K562 (cell line): ENCODE measurements around the gene ZNF213. TPM values are rescaled to one million over a fixed set of nuclear protein-coding genes. Genes with fewer than 3 reads are reported as not detected.

Experiments
- ADNP ChIP-seq: fragments of 200-800 bp; sonication (Bioruptor generic); IDR thresholded peaks from 2 replicates; pipeline ENCODE4 v1.6.1; 2016; ENCODE audit warnings: missing genetic modification characterization, missing compliant biosample characterization
- ARID2 ChIP-seq: fragments of 450-650 bp; IDR thresholded peaks from 2 replicates; pipeline ENCODE4 v1.6.1; 2017; ENCODE audit warnings: antibody characterized with exemption, mild to moderate bottlenecking
- BCL6 ChIP-seq: fragments of 250-450 bp; sonication (Bioruptor Pico); IDR thresholded peaks from 2 replicates; pipeline ENCODE4 v1.4.0; 2020
- BRD4 ChIP-seq: fragments of 200-600 bp; sonication (generic); IDR thresholded peaks from 2 replicates; pipeline ENCODE4 v1.6.1; 2017; ENCODE audit warnings: inconsistent platforms
- BRF1 ChIP-seq: IDR thresholded peaks from 3 replicates; pipeline ENCODE4 v1.6.1; 2011; ENCODE audit warnings: borderline replicate concordance, mild to moderate bottlenecking; ENCODE audit not compliant: insufficient read length; ENCODE audit errors: extremely low read depth
- CBX2 ChIP-seq: fragments of 200-600 bp; sonication (generic); IDR thresholded peaks from one replicate; pipeline ENCODE4 v1.6.1; 2012; ENCODE audit warnings: mild to moderate bottlenecking, low read length, inconsistent platforms; ENCODE audit not compliant: insufficient read depth, poor library complexity, severe bottlenecking
- GATAD2A ChIP-seq: fragments of 450-650 bp; IDR thresholded peaks from 2 replicates; pipeline ENCODE4 v1.6.1; 2017
- ID3 ChIP-seq, 2 experiments: fragments of 250-450 bp in 1 of 2; fragments of 450-650 bp in 1 of 2; sonication (Bioruptor Pico) in 1 of 2; IDR thresholded peaks; 2 replicates each; pipeline versions ENCODE4 v1.6.1 to v1.8.0; 2016 to 2021; ENCODE audit warnings: mild to moderate bottlenecking in 2 of 2, moderate library complexity in 2 of 2, missing compliant biosample characterization in 1 of 2, missing genetic modification characterization in 1 of 2
- IFI16 ChIP-seq: fragments of 250-450 bp; sonication (Bioruptor Pico); IDR thresholded peaks from 2 replicates; pipeline ENCODE4 v2.1.2; 2022; ENCODE audit warnings: mild to moderate bottlenecking, inconsistent platforms
- JUNB ChIP-seq: fragments of 450-650 bp; formaldehyde crosslinking; conservative IDR thresholded peaks from 2 replicates; pipeline ENCODE4 v1.4.0; 2020; ENCODE audit warnings: mild to moderate bottlenecking
- KAT2B ChIP-seq: IDR thresholded peaks from one replicate; pipeline ENCODE4 v1.6.1; 2012; ENCODE audit warnings: low read depth, mild to moderate bottlenecking, control low read depth, inconsistent platforms, low read length, moderate library complexity
- KLF6 ChIP-seq: fragments of 250-450 bp; sonication (Bioruptor Pico); IDR thresholded peaks from 2 replicates; pipeline ENCODE4 v1.4.0; 2020; ENCODE audit warnings: mild to moderate bottlenecking, moderate library complexity, borderline replicate concordance
- NFE2 ChIP-seq: IDR thresholded peaks from 2 replicates; pipeline ENCODE4 v1.6.1; 2014; ENCODE audit warnings: antibody characterized with exemption, low read depth
- PCBP1 ChIP-seq: fragments of 200-400 bp; formaldehyde crosslinking; IDR thresholded peaks from 2 replicates; pipeline ENCODE4 v1.6.1; 2018; ENCODE audit warnings: mild to moderate bottlenecking, low read depth, low read length; ENCODE audit not compliant: poor library complexity, severe bottlenecking
- PHB2 ChIP-seq: fragments of 450-650 bp; IDR thresholded peaks from 2 replicates; pipeline ENCODE4 v1.6.1; 2017; ENCODE audit warnings: low read depth
- POLR2B ChIP-seq: fragments of 450-650 bp; IDR thresholded peaks from 2 replicates; pipeline ENCODE4 v1.6.1; 2018; ENCODE audit warnings: low read depth; ENCODE audit not compliant: partially characterized antibody
- PRMT5 ChIP-seq: sonication (generic); formaldehyde crosslinking; IDR thresholded peaks from 2 replicates; pipeline ENCODE4 v1.5.0; 2020; ENCODE audit warnings: missing genetic modification reagents
- SMAD1 ChIP-seq: fragments of 150-350 bp; IDR thresholded peaks from 2 replicates; pipeline ENCODE4 v1.6.1; 2014; ENCODE audit warnings: low read length, low read depth; ENCODE audit not compliant: partially characterized antibody
- TBL1XR1 ChIP-seq, 2 experiments: IDR thresholded peaks; 2 replicates each; pipeline ENCODE4 v1.6.1; 2012; ENCODE audit warnings: improper control_type of control experiment in 2 of 2, low read length in 2 of 2, mild to moderate bottlenecking in 1 of 2
- ZNF212 ChIP-seq: fragments of 450-650 bp; formaldehyde crosslinking; IDR thresholded peaks from 2 replicates; pipeline ENCODE4 v1.4.0; 2020; ENCODE audit warnings: mild to moderate bottlenecking
- ZNF41 ChIP-seq: fragments of 250-450 bp; sonication (Bioruptor Pico); conservative IDR thresholded peaks from 2 replicates; pipeline ENCODE4 v1.4.0; 2020; ENCODE audit warnings: mild to moderate bottlenecking
- ZNF644 ChIP-seq: fragments of 200-800 bp; sonication (Bioruptor generic); IDR thresholded peaks from 2 replicates; pipeline ENCODE4 v1.6.1; 2016; ENCODE audit warnings: low read depth, missing genetic modification characterization, missing compliant biosample characterization
- ZSCAN29 ChIP-seq: fragments of 450-650 bp; IDR thresholded peaks from 2 replicates; pipeline ENCODE4 v1.6.1; 2017
- polyA plus RNA-seq, 8 experiments: library from polyadenylated mRNA; depleted of rRNA in 4 of 8; stranded (reverse) in 5 of 8; unstranded in 3 of 8; fragments of >200 nt; fragmentation: Nextera tagmentation in 2 of 8; fragmentation: Illumina TruSeq in 1 of 8; extraction: Ambion mirVana in 2 of 8; extraction: Trizol in 1 of 8; gene quantifications; 2 replicates each; pipeline versions ENCODE4 v1.2.1 to v1.2.3, GENCODE V29; 2011 to 2014; ENCODE audit warnings: inconsistent platforms in 1 of 8, missing spikeins in 1 of 8
- total RNA-seq, 7 experiments: library from RNA; depleted of rRNA in 6 of 7; stranded (reverse); fragments of >200 nt in 6 of 7; fragmentation: Illumina TruSeq in 2 of 7; extraction: Trizol in 2 of 7; gene quantifications; 2 replicates each; pipeline versions ENCODE4 v1.2.1 to v1.2.3, GENCODE V29; 2011 to 2021; ENCODE audit warnings: low replicate concordance in 1 of 7
- TF ChIP-seq, protein P1 (sequence below), 2 experiments: fragments of 450-650 bp in 1 of 2; sonication (generic) in 1 of 2; formaldehyde crosslinking in 1 of 2; IDR thresholded peaks in 1 of 2; conservative IDR thresholded peaks in 1 of 2; 2 replicates each; pipeline versions ENCODE4 v1.6.1 to v1.8.1; 2016 to 2023; ENCODE audit warnings: mild to moderate bottlenecking in 2 of 2, moderate library complexity in 2 of 2, inconsistent platforms in 1 of 2, missing genetic modification reagents in 1 of 2
- TF ChIP-seq, protein P2 (sequence below): fragments of 250-450 bp; sonication (Bioruptor Pico); IDR thresholded peaks from 2 replicates; pipeline ENCODE4 v1.4.0; 2020; ENCODE audit warnings: mild to moderate bottlenecking, moderate library complexity, borderline replicate concordance
- TF ChIP-seq, protein P3 (sequence below): fragments of 250-450 bp; sonication (Bioruptor Pico); IDR thresholded peaks from 2 replicates; pipeline ENCODE4 v1.5.1; 2021; ENCODE audit warnings: mild to moderate bottlenecking

Gene ZNF213
- total and polyA plus RNA-seq, 9 of the 15 experiments (the other 6 are each of a cell fraction or from before 2014, with no cell fraction given) = 0.49 to 10.0 (median 1.8) TPM

DNA sequence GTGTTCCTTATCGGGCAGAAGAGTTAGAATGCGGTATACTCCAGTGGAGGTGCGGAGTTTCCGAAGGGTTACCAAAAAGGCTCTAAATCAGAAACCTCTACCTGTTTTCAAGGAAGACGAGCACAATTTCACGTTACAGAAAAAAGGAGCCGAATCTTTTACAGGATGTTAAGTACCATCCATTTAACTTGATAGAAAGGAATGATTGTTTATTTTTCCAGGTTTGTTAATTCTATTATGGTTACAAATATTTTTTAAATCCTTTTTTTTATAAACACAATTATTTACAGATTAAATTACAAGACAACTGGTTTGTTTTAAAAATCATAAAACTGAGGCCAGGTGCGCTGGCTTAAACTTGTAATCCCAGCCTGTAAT, 18.2 kb downstream of the ZNF213 start (continued):
- TF ChIP-seq PCBP1 (no peak), BRF1 (no peak), KLF6 (CRISPR knock-in tag) (no peak), TBL1XR1 (IDR thresholded peaks at IDR 0.05; ENCODE audit: low read length in 2 of 2) (peak in 1 of 2 experiments; percentile 15; a peak in 1 of 4 replicates), ADNP (no peak), POLR2B (no peak), NFE2 (no peak), ZNF644 (tag) (no peak), CBX2 (no peak), JUNB (CRISPR knock-in tag) (no peak), ZNF41 (CRISPR knock-in tag) (no peak), ID3 (CRISPR knock-in tag; IDR thresholded peaks at IDR 0.05) (no peak), ID3 (tag; IDR thresholded peaks at IDR 0.05) (no peak), KAT2B (no peak), PHB2 (no peak), ZSCAN29 (peak; percentile 96), GATAD2A (0 out of 2 replicates have a peak, but pooled peaks have one; percentile 35), ZNF212 (no peak), BCL6 (CRISPR knock-in tag) (no peak), ARID2 (no peak), PRMT5 (CRISPR knock-in tag) (no peak), IFI16 (CRISPR knock-in tag) (no peak), SMAD1 (no peak), BRD4 (no peak)
- TF ChIP-seq, protein P1, sequence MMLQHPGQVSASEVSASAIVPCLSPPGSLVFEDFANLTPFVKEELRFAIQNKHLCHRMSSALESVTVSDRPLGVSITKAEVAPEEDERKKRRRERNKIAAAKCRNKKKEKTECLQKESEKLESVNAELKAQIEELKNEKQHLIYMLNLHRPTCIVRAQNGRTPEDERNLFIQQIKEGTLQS (IDR thresholded peaks at IDR 0.05) = no peak
- TF ChIP-seq, protein P1 (CRISPR knock-in tag; conservative IDR thresholded peaks at IDR 0.05) = no peak
- TF ChIP-seq, protein P2, sequence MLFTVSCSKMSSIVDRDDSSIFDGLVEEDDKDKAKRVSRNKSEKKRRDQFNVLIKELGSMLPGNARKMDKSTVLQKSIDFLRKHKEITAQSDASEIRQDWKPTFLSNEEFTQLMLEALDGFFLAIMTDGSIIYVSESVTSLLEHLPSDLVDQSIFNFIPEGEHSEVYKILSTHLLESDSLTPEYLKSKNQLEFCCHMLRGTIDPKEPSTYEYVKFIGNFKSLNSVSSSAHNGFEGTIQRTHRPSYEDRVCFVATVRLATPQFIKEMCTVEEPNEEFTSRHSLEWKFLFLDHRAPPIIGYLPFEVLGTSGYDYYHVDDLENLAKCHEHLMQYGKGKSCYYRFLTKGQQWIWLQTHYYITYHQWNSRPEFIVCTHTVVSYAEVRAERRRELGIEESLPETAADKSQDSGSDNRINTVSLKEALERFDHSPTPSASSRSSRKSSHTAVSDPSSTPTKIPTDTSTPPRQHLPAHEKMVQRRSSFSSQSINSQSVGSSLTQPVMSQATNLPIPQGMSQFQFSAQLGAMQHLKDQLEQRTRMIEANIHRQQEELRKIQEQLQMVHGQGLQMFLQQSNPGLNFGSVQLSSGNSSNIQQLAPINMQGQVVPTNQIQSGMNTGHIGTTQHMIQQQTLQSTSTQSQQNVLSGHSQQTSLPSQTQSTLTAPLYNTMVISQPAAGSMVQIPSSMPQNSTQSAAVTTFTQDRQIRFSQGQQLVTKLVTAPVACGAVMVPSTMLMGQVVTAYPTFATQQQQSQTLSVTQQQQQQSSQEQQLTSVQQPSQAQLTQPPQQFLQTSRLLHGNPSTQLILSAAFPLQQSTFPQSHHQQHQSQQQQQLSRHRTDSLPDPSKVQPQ (CRISPR knock-in tag) = no peak
- TF ChIP-seq, protein P3, sequence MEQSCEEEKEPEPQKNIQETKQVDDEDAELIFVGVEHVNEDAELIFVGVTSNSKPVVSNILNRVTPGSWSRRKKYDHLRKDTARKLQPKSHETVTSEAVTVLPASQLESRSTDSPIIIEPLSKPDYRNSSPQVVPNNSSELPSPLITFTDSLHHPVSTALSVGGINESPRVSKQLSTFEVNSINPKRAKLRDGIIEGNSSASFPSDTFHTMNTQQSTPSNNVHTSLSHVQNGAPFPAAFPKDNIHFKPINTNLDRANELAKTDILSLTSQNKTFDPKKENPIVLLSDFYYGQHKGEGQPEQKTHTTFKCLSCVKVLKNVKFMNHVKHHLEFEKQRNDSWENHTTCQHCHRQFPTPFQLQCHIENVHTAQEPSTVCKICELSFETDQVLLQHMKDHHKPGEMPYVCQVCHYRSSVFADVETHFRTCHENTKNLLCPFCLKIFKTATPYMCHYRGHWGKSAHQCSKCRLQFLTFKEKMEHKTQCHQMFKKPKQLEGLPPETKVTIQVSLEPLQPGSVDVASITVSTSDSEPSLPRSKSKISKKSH (CRISPR knock-in tag) = peak; percentile 13; the same call in 1 of the 2 replicates
